Astrocyte of the spinal cord (primary cell): Measurements from ENCODE around the gene YIPF2.

Experiments
- DNase-seq: peaks from one replicate; pipeline ENCODE4 v3.0.0; 2011; ENCODE audit warnings: low read depth, low spot score
- H3K4me3 ChIP-seq: 2 replicates; pipeline ENCODE4 v1.5.1; 2011; ENCODE audit warnings: low read depth, mild to moderate bottlenecking, low read length, moderate library complexity
- CTCF ChIP-seq: IDR thresholded peaks from 2 replicates; pipeline ENCODE4 v1.5.1; 2012; ENCODE audit warnings: low read depth, mild to moderate bottlenecking, low read length, inconsistent platforms
- in situ Hi-C: cut with HindIII; loops from 2 replicates; pipeline ENCODE4 v1.10.0; 2017; ENCODE audit warnings: low sequenced_read_pairs

Gene YIPF2

GRCh38 chr19:10907925-10908324 is 20.5 kb downstream of the YIPF2 start:
- in situ Hi-C loops: no loop called here
- DNase-seq: no peak
- H3K4me3 ChIP-seq: no peak overlapping the region
- TF ChIP-seq CTCF: no peak

DNA sequence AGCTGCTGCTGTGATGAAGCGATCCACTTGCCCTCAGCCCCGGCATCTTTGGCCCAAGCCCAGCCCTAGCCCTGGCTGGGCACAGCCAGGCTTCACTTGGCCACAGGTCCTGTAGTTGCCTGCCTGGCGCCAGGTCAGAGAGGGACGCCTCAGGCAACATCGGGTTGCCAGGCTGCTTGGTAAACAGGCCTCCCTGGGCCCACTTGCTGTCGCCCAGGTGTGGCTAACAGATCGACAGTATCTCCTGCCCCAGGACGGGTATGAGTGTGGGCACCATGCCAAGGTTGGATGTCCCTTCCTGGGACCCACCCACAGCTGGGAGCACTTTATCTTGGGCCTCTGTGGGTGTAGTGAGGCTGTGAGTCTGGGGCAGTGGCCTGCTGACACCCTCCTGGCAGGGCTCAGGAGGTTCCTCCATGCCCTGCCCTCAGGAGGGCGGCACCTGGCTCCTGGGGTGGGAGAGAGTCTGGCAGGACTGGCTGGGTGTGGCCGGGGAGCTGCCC is 29.2 kb downstream of the YIPF2 start:
- in situ Hi-C loops: no loop called here
- no peak for TF ChIP-seq CTCF
- no peak for DNase-seq
- no peak overlapping the region for H3K4me3 ChIP-seq

DNA sequence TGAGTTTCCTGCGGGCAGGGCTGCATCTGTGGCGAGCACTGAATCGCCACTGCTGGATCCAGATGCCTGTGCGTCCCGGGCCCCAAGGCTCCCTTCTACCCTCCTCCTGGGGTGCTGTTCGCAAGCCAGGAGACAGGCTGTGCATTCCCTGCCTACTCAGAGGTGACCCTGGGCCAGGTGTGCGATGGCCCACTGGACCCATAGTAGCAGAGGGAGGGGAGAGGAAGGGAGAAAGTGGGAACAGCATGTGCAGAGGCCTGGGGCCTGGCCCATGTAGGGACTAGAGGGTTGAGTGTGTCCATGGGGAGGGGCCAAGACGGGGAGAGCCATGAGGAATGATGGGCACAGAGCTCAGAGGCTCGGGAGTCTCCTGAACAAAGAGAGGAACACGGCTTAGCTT is 29.8 kb downstream of the YIPF2 start:
- in situ Hi-C loops: no loop called here

DNA sequence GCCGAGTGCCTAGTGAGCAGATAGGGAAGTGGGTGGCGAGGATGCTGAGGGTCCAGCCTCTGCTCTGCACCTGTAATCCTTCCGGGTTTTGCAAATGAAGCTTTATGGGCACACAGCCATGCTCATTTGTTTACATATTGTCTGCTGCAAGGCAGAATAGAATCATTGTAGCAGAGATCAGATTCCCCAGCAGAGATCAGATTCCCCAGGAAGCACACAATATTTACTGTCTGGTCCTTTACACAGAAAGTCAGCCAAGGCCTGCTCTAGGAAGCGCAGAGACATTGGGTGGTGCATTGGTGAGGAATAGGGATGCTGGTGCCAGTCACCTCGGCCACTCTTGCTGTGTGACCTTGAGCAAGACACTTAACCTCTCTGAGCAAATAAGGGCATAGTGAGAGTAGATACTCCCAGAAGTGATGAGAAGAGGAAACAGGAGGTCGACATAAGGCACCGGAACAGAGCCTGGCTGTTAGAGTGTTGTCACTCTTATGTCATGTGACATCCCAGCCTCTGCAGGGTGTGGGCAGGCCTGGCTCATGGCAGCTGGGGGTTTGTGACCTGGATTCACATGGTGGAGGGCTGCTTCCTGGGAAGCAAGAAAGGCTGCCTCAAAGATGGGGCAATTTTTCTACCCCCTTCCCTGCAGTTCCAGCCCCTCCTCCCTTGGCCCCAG is 31.4 kb downstream of the YIPF2 start:
- H3K4me3 ChIP-seq: no peak overlapping the region
- no peak for DNase-seq
- in situ Hi-C loops: no loop called here
- no peak for TF ChIP-seq CTCF

More for the DNA sequence above, 29.8 kb downstream of the YIPF2 start:
- DNase-seq: no peak
- TF ChIP-seq CTCF: no peak
- no peak overlapping the region for H3K4me3 ChIP-seq

DNA sequence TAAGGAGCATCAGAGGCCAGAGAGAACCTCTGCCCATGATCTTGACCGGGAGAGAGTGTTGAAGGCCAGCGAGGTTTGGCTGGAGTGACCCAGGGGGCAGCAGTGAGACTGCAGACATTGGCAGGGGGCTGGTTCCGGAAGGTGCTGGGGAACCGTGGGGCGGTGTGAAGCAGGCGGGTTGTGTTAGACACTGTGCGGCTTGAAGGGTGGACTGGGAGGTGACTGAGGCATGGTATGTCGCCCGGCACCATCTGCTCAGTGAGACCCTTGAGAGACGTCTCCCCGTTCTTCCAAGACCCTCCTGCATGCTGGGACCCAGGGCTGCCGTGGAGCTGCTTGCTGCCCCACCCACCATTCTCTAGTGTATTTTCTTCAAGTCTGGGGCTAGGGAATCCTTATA is 32.5 kb downstream of the YIPF2 start:
- TF ChIP-seq CTCF: peak; percentile 13
- in situ Hi-C loops: no loop called here
- DNase-seq: no peak
- H3K4me3 ChIP-seq: no peak overlapping the region

DNA sequence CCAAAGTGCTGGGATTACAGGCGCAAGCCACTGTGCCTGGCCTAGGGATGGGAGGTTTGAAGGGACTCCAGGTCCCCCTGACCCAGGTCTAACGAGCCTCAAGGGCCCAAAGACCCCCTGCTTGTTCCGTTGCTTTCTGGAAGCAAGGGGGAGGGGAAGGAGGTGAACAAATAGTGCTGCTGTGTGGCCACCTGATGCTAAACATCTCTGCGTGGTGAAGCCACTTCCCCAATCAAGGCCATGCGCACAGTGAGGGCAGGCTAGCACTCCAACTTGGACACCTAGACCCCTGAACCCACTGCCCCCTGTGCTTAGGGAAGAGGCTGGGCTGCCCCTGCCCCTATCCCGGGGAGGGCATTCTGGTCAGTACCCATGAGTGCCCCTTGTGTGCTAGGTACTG is 33.1 kb downstream of the YIPF2 start:
- in situ Hi-C loops: no loop called here
- no peak overlapping the region for H3K4me3 ChIP-seq
- no peak for DNase-seq
- TF ChIP-seq CTCF: no peak
